Neutrophil (primary cell): ENCODE measurements around the gene CECR2.

Experiments
- H3K27ac ChIP-seq: fragments of 200-600 bp; sonication (generic); 2 replicates; pipeline ENCODE4 v1.5.1; 2016; ENCODE audit warnings: mild to moderate bottlenecking, moderate library complexity
- H3K27me3 ChIP-seq: fragments of 200-600 bp; sonication (generic); 2 replicates; pipeline ENCODE4 v1.6.0; 2016; ENCODE audit warnings: mild to moderate bottlenecking
- H3K36me3 ChIP-seq: fragments of 200-600 bp; sonication (generic); 2 replicates; pipeline ENCODE4 v1.5.1; 2017
- H3K4me1 ChIP-seq, 2 experiments: fragments of 200-600 bp in 1 of 2; sonication (generic) in 1 of 2; 1 replicate in 1 of 2; 2 replicates in 1 of 2; pipeline versions ENCODE4 v1.5.1 to v1.6.1; 2013 to 2016; ENCODE audit warnings: low read depth in 1 of 2, low read length in 1 of 2, mild to moderate bottlenecking in 1 of 2, moderate library complexity in 1 of 2; ENCODE audit not compliant: control insufficient read depth in 1 of 2, insufficient read depth in 1 of 2
- H3K4me3 ChIP-seq, 2 experiments: fragments of 200-600 bp in 1 of 2; sonication (generic) in 1 of 2; 1 replicate in 1 of 2; 2 replicates in 1 of 2; pipeline ENCODE4 v1.5.1; 2013 to 2016; ENCODE audit warnings: low read depth in 1 of 2, low read length in 1 of 2, mild to moderate bottlenecking in 1 of 2, moderate library complexity in 1 of 2
- H3K9me3 ChIP-seq: fragments of 200-600 bp; sonication (generic); 2 replicates; pipeline ENCODE4 v1.5.1; 2016
- TF ChIP-seq, protein P1 (sequence below): fragments of 200-600 bp; sonication (generic); IDR thresholded peaks from 2 replicates; pipeline ENCODE4 v1.5.1; 2016; ENCODE audit warnings: antibody characterized with exemption

The CECR2 gene

DNA sequence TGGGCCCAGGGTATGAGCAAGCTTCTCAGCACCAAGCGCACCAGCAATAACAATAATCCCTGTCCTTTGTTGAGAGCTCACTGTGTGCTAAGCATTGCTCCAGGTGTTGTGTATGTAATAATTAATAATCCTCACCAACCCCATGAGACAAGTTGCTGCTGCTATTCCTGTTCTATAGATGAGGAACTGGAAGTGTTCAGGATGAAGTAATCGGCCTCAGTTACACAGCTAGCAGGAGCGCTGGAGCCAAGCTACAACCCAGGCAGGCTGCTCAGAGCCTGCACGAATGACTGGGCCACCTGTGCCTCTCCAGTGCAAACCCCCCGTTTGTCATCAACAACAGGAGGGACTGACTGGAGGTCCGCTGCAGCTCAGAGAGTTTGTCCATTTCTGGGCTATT, 35.2 kb upstream of the CECR2 start:
- H3K27me3 ChIP-seq = peaks cover 23% of the 10 kb centered on the region
- TF ChIP-seq, protein P1, sequence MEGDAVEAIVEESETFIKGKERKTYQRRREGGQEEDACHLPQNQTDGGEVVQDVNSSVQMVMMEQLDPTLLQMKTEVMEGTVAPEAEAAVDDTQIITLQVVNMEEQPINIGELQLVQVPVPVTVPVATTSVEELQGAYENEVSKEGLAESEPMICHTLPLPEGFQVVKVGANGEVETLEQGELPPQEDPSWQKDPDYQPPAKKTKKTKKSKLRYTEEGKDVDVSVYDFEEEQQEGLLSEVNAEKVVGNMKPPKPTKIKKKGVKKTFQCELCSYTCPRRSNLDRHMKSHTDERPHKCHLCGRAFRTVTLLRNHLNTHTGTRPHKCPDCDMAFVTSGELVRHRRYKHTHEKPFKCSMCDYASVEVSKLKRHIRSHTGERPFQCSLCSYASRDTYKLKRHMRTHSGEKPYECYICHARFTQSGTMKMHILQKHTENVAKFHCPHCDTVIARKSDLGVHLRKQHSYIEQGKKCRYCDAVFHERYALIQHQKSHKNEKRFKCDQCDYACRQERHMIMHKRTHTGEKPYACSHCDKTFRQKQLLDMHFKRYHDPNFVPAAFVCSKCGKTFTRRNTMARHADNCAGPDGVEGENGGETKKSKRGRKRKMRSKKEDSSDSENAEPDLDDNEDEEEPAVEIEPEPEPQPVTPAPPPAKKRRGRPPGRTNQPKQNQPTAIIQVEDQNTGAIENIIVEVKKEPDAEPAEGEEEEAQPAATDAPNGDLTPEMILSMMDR = no peak
- H3K4me1 ChIP-seq = peaks cover 0 to 3% of the 10 kb centered on the region in 2 experiments
- no peaks in the 10 kb centered on the region for H3K9me3 ChIP-seq
- no peak overlapping the region for H3K27ac ChIP-seq
- H3K36me3 ChIP-seq = no peaks in the 10 kb centered on the region
- no peak overlapping the region for H3K4me3 ChIP-seq

DNA sequence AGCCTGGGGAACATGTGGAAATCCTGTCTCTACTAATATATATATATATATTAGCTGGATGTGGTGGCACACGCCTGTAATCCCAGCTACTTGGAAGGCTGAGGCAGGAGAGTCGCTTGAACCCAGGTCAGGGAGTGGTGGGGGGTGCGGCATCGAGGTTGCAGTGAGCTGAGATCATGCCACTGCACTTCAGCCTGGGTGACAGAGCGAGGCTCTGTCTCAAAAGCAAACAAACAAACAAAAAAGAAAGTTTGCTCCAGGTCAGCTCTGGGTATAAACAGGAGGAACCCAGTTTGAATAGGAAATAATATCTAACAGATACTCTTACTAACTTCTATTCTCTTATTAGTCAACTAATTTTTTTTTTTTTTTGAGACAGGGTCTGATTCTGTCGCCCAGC, 34.3 kb upstream of the CECR2 start:
- Histone ChIP-seq H3K36me3 (no peaks in the 10 kb centered on the region), H3K27me3 (peaks cover 31% of the 10 kb centered on the region), H3K4me1 (no peaks in the 10 kb centered on the region), H3K27ac (no peak overlapping the region), H3K9me3 (no peaks in the 10 kb centered on the region), H3K4me3 (no peak overlapping the region)
- TF ChIP-seq, protein P1 = no peak

DNA sequence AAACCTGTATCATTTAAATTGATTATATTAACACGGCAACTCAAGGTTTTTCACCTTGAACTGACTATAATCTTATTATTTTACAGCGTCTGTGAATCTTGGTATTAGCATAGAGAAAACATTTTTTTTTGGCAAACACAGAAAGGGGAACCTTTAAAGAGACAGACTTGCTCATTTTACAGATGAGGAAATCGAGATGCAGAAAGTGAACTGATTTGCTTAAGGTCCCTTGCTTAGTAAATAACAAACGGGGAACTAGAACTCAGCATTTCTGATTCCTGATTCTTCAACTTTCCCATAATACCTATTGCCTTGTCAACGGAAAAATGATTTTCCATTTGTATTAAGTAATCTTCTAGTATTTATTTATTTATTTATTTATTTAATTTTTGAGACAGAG, 33.2 kb upstream of the CECR2 start:
- TF ChIP-seq, protein P1 = no peak

DNA sequence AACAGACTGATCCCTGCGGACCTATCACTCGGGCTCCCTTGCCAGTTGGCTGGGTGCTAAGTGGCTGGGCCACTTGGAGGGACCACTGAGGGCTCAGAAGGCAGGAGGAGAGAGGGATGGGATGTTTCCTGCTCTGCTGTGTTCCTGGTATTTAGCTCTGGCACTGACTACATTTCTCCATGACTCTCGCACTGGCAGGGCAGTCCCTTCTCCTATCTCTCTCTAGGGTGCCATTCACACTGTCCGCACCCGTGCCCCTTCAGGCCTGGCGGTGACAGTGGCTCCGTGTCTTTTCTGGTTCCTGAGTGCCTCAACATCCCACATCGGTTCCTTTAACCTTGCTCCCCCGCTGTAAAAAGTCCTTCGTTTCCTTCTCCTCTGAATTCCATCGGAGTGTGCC, 31.6 kb upstream of the CECR2 start:
- Histone ChIP-seq H3K9me3 (no peaks in the 10 kb centered on the region), H3K36me3 (no peaks in the 10 kb centered on the region), H3K4me1 (no peaks in the 10 kb centered on the region), H3K27ac (no peak overlapping the region), H3K27me3 (peaks cover 31% of the 10 kb centered on the region), H3K4me3 (no peak overlapping the region)
- TF ChIP-seq, protein P1 = no peak

More for the DNA sequence above, 33.2 kb upstream of the CECR2 start:
- H3K9me3 ChIP-seq = no peaks in the 10 kb centered on the region
- H3K4me3 ChIP-seq = no peak overlapping the region
- H3K36me3 ChIP-seq = no peaks in the 10 kb centered on the region
- H3K27ac ChIP-seq = no peak overlapping the region
- no peaks in the 10 kb centered on the region for H3K4me1 ChIP-seq
- H3K27me3 ChIP-seq = peaks cover 31% of the 10 kb centered on the region

DNA sequence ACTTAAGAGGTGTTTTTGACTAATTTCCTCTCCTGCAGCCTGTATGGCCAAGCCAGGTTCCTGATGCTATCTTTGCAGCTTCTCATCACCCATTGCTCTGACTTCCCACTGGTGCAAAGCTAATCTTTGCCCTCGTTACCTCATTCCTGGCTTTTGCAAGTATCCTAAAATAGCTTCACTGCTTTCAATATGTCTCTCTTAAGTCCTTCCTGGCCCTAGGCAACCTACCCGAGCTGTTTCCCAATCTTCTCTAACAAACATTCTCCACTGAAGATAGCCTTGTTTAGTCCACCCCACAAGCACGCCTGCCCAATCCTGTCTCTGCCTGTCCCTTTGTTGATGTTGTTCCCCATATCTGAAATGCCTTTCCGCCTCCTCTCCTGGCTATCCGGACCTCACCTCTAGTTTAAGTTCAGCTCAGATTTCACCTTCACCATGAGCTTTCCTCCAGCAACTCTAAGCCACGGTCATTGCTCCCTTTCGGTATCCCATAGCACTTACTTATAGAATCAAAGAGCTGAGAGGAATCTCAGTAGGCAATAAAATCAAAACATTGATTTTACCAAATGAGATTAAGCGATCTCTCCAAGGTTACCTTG, 30.1 kb upstream of the CECR2 start:
- H3K27ac ChIP-seq = no peak overlapping the region
- no peaks in the 10 kb centered on the region for H3K36me3 ChIP-seq
- TF ChIP-seq, protein P1 = no peak
- no peaks in the 10 kb centered on the region for H3K4me1 ChIP-seq
- no peak overlapping the region for H3K4me3 ChIP-seq
- H3K9me3 ChIP-seq = no peaks in the 10 kb centered on the region
- H3K27me3 ChIP-seq = peaks cover 31% of the 10 kb centered on the region
